Suprapubic skin (tissue), 4 donors: Measurements from ENCODE around the gene PLXDC1.

Source experiments
- CTCF ChIP-seq, 2 donors: fragments of 200-600 bp in 1 of 2; fragments of 450-650 bp in 1 of 2; sonication (generic) in 1 of 2; IDR thresholded peaks; one replicate each; pipeline ENCODE4 v1.5.1; 2016 to 2019; ENCODE audit warnings: antibody characterized with exemption in 2 of 2, mild to moderate bottlenecking in 1 of 2, moderate library complexity in 1 of 2
- EP300 ChIP-seq: sonication (generic); formaldehyde crosslinking; IDR thresholded peaks from one replicate; pipeline ENCODE4 v1.6.1; 2017; ENCODE audit warnings: antibody characterized with exemption
- POLR2A ChIP-seq, 2 donors: fragments of 450-650 bp; IDR thresholded peaks; one replicate each; pipeline ENCODE4 v1.6.1; 2017; ENCODE audit warnings: antibody characterized with exemption in 2 of 2, mild to moderate bottlenecking in 2 of 2, moderate library complexity in 2 of 2
- POLR2AphosphoS5 ChIP-seq, 3 donors: sonication (generic); formaldehyde crosslinking; IDR thresholded peaks; one replicate each; pipeline ENCODE4 v1.6.1; 2017; ENCODE audit warnings: antibody characterized with exemption in 3 of 3

- TF ChIP-seq CTCF (IDR thresholded peaks at IDR 0.05) (no peak), EP300 (no peak), POLR2A (IDR thresholded peaks at IDR 0.05) (no peak), POLR2AphosphoS5 (IDR thresholded peaks at IDR 0.05) (no peak)
Observed at GRCh38 chr17:39108461-39109375, 42.7 kb downstream of the PLXDC1 start.
